Thyroid gland (tissue), 4 donors: Measurements from ENCODE around the gene SOWAHD. TPM values are rescaled to one million over a fixed set of nuclear protein-coding genes. Genes with fewer than 3 reads are reported as not detected.

Source experiments
- DNase-seq, 2 donors: peaks; one replicate each; pipeline ENCODE4 v3.0.0-alpha.2; 2019
- H3K27ac ChIP-seq, 3 donors: fragments of 200-600 bp; sonication (generic); 1 replicate in 2 of 3; 2 replicates in 1 of 3; pipeline ENCODE4 v1.5.1; 2016 to 2019; ENCODE audit warnings: mild to moderate bottlenecking in 1 of 3, moderate library complexity in 1 of 3
- H3K27me3 ChIP-seq: fragments of 200-600 bp; sonication (generic); one replicate; pipeline ENCODE4 v1.5.1; 2019
- H3K36me3 ChIP-seq, 2 donors: fragments of 200-600 bp; sonication (generic); one replicate each; pipeline ENCODE4 v1.5.1; 2016 to 2019
- H3K4me1 ChIP-seq, 2 donors: fragments of 200-600 bp; sonication (generic); one replicate each; pipeline ENCODE4 v1.5.1; 2017 to 2019
- H3K4me3 ChIP-seq, 3 donors: fragments of 200-600 bp; sonication (generic); replicated peaks in 1 of 3; 1 replicate in 2 of 3; 2 replicates in 1 of 3; pipeline ENCODE4 v1.5.1; 2016; ENCODE audit warnings: mild to moderate bottlenecking in 1 of 3
- H3K9me3 ChIP-seq: fragments of 200-600 bp; sonication (generic); one replicate; pipeline ENCODE4 v1.5.1; 2017
- POLR2A ChIP-seq, 2 donors: fragments of 450-650 bp; IDR thresholded peaks; one replicate each; pipeline ENCODE4 v1.6.1; 2017; ENCODE audit warnings: antibody characterized with exemption in 2 of 2, mild to moderate bottlenecking in 2 of 2, moderate library complexity in 1 of 2
- WGBS, 2 donors: methylation state at CpG; one replicate each; pipeline ENCODE4 v1.1.5; 2017; 5-methylcytosine and 5-hydroxymethylcytosine counted together
- intact Hi-C: fragments of 100-400 bp; cut with DNase I; formaldehyde crosslinking; loops from one replicate; pipeline ENCODE4 v1.15.1; 2023
- total RNA-seq, 4 donors: library from RNA; depleted of rRNA; stranded (reverse); fragments of >200 nt; gene quantifications; one replicate each; pipeline ENCODE4 v1.2.3, GENCODE V29; 2016
- TF ChIP-seq, protein P1 (sequence below), 6 experiments: fragments of 200-600 bp in 3 of 6; fragments of 450-650 bp in 3 of 6; sonication (generic) in 3 of 6; IDR thresholded peaks; one replicate each; pipeline ENCODE4 v1.5.1; 2016 to 2019; ENCODE audit warnings: antibody characterized with exemption in 6 of 6, mild to moderate bottlenecking in 2 of 6, inconsistent platforms in 1 of 6, moderate library complexity in 1 of 6

SOWAHD gene
- total RNA-seq, 4 donors from 2014 or later: not detected

DNA sequence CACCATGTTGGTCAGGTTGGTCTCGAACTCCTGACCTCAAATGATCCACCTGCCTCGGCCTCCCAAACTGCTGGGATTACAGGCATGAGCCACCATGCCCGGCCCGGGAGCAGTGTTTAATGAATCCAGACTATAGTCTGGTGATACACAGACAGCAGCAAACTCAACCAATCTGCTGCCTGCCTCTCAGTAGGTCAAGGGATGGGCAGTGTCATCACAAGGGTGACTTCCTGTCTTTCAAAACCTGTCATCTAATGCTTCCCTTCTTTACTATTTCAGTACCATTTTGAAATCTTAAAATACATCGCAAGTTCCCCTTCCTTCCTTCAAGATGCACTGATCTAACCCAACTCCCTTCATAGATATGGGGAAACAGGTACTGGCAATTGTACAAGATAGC is 24.6 kb downstream of the SOWAHD start:
- Histone ChIP-seq H3K4me3 (no peak overlapping the region), H3K9me3 (no peaks in the 10 kb centered on the region), H3K4me1 (no peaks in the 10 kb centered on the region), H3K27ac (no peak overlapping the region), H3K36me3 (peaks cover 4 to 6% of the 10 kb centered on the region in 2 donors), H3K27me3 (no peaks in the 10 kb centered on the region)
- WGBS, 2 donors: 88% methylated on average over 3 of the region's 5 CpGs
- intact Hi-C loops: no loop called here
- DNase-seq: no peak
- TF ChIP-seq POLR2A (IDR thresholded peaks at IDR 0.05): no peak
- TF ChIP-seq, protein P1, sequence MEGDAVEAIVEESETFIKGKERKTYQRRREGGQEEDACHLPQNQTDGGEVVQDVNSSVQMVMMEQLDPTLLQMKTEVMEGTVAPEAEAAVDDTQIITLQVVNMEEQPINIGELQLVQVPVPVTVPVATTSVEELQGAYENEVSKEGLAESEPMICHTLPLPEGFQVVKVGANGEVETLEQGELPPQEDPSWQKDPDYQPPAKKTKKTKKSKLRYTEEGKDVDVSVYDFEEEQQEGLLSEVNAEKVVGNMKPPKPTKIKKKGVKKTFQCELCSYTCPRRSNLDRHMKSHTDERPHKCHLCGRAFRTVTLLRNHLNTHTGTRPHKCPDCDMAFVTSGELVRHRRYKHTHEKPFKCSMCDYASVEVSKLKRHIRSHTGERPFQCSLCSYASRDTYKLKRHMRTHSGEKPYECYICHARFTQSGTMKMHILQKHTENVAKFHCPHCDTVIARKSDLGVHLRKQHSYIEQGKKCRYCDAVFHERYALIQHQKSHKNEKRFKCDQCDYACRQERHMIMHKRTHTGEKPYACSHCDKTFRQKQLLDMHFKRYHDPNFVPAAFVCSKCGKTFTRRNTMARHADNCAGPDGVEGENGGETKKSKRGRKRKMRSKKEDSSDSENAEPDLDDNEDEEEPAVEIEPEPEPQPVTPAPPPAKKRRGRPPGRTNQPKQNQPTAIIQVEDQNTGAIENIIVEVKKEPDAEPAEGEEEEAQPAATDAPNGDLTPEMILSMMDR (IDR thresholded peaks at IDR 0.05): no peak

DNA sequence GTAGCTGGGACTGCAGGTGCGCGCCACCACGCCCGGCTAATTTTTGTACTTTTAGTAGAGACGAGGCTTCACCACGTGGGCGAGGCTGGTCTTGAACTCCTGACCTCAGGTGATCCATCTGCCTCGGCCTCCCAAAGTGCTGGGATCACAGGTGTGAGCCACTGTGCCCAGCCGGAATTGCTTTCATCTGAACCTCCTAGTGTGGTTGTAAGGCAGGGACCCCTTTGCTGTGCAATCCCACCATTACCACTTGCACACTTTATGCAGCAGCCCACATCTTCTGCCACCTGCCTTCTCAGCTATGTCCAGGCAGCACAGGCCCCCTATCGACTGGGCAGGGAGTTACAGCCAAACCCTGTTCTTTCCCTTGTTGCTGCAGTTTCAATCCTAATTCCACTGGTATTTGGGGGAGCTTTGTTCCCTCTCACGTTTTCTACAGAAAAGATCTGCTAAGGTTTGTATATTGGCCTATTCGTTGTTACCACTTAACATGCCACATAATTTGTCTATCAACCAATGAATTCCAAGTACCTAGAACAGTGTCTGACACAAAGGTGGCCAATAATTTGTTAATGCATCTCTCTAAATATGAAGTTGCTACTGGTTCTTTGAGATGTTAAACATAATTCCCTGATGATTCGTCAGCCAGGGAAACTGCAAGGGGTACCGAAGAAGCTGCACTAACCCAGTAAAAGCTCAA is 26.5 kb downstream of the SOWAHD start:
- H3K9me3 ChIP-seq: no peaks in the 10 kb centered on the region
- no peak for TF ChIP-seq POLR2A (IDR thresholded peaks at IDR 0.05)
- TF ChIP-seq, protein P1 (IDR thresholded peaks at IDR 0.05): peak in 3 of 6 experiments; percentile 23 to 30 (median 24)
- H3K27ac ChIP-seq: no peak overlapping the region
- no peaks in the 10 kb centered on the region for H3K27me3 ChIP-seq
- 65 to 85% methylated on average over 5 to 12 of the region's 14 CpGs for WGBS, 2 donors
- intact Hi-C loops: no loop called here
- no peak overlapping the region for H3K4me3 ChIP-seq
- H3K4me1 ChIP-seq: peaks cover 0 to 1% of the 10 kb centered on the region in 2 donors
- peaks cover 4 to 11% of the 10 kb centered on the region in 2 donors for H3K36me3 ChIP-seq
- DNase-seq: peak in 1 of 2 donors; percentile 2

DNA sequence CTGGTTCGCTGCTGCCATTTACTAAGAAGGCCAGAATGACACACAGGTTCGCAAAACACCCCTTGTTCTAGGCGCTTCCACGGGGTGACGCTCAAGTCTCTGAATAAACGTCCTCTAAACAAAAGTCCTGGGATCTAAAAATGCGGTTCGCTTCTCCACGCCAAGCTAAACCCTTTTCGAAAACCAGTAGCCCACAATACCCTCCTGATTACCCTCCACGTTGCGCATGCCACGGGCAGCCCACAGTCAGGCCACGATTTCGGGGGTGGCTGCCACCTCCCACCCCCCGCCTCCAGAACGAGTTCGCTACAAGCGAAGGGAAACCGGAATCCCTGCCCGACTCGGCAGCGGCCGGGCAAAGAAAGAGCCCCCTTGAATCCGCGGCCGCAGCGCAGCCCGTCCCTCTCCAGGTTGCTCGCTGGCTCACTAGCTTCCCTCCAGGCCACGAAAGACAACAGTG is 32.6 kb downstream of the SOWAHD start:
- H3K4me1 ChIP-seq: peaks cover 0 to 6% of the 10 kb centered on the region in 2 donors
- 0 to 1% methylated on average over 1 to 9 of the region's 31 CpGs for WGBS, 2 donors
- DNase-seq: peak; percentile 39 to 40
- H3K9me3 ChIP-seq: no peaks in the 10 kb centered on the region
- TF ChIP-seq POLR2A (IDR thresholded peaks at IDR 0.05): no peak
- TF ChIP-seq, protein P1 (IDR thresholded peaks at IDR 0.05): peak in 2 of 6 experiments; percentile 21 to 29
- intact Hi-C loops: loop anchor here (5.0 kb wide), 1 partner anchor 81 kb away; the partner anchor contains the start of genes NDUFA1 and RNF113A
- H3K4me3 ChIP-seq: peak overlapping the region; percentile 58 to 77 (median 75)
- no peaks in the 10 kb centered on the region for H3K27me3 ChIP-seq
- peaks cover 0 to 7% of the 10 kb centered on the region in 2 donors for H3K36me3 ChIP-seq
- H3K27ac ChIP-seq: peak overlapping the region; percentile 81 to 97 (median 94)

DNA sequence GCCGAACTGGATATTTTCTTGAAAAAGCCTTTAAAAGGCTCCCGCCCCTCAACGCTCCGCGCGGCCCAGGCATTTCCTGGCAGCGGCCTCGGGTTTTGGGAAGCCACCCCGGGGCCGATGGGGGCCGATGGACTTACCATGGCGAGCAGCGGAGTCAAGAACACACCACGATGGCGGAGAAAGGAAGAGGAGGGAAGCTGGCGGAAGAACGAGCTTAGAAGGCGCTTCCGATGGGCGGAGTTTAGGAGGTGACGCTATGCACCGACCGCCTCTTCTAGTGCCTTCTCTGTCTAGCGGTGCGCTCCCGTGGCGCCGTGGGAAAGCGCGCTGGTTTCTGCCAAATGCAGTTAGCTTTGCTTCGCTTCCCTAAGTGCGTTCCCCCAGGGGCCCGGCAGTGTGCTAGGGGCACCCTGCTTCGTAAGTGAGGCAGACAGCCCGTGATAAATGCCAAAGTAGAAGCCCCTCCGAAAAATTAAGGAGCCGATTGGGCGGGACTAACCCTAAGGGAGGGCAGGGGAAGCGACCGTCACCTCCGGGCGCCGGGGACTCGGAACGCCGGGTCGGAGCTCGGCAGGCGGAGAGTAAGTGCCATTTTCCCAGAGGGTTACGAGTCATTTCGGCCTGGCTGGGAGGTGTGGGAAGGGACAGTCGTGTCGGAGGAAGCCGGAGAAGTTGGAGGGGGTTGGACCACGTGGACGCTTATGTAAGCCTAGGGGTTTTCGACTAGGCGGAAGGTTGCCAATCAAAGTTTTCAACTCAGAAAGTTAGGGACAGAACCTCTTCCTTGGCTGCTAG is 33.2 kb downstream of the SOWAHD start, which contains the start of gene RPL39:
RPL39 (minus strand) TSS at position 194 of the 795 bp plus-strand sequence; CDS start at position 140, 54 bp downstream.
- Histone ChIP-seq H3K4me3 (peak within 1 kb of the TSS; percentile 58 to 77 (median 75)), H3K27me3 (no peaks in the 10 kb centered on the region), H3K36me3 (peaks cover 0 to 4% of the 10 kb centered on the region in 2 donors), H3K9me3 (no peaks in the 10 kb centered on the region), H3K4me1 (peaks cover 0 to 6% of the 10 kb centered on the region in 2 donors), H3K27ac (peak within 1 kb of the TSS; percentile 81 to 97 (median 94))
- WGBS, 2 donors: 0 to 1% methylated on average over 5 to 40 of the region's 58 CpGs
- peak; percentile 84 to 86 for DNase-seq
- peak; percentile 21 to 89 for TF ChIP-seq POLR2A (IDR thresholded peaks at IDR 0.05)
- TF ChIP-seq, protein P1 (IDR thresholded peaks at IDR 0.05): no peak
- intact Hi-C loops: loop anchor here (5.0 kb wide), 1 partner anchor 81 kb away; the partner anchor contains the start of genes NDUFA1 and RNF113A
